Activated naive CD4-positive, alpha-beta T cell (primary cell): ENCODE data around the gene SYNGR3.
"Not testable (repeated sequence)": the region's sequence is repeated elsewhere in the genome, so short reads cannot be mapped to it uniquely, and the experiment has no call there.

Experiments used
- DNase-seq, 4 experiments: peaks; one replicate each; lab custom pipeline; 2025; lab: John Stamatoyannopoulos, UW

Gene SYNGR3

DNA sequence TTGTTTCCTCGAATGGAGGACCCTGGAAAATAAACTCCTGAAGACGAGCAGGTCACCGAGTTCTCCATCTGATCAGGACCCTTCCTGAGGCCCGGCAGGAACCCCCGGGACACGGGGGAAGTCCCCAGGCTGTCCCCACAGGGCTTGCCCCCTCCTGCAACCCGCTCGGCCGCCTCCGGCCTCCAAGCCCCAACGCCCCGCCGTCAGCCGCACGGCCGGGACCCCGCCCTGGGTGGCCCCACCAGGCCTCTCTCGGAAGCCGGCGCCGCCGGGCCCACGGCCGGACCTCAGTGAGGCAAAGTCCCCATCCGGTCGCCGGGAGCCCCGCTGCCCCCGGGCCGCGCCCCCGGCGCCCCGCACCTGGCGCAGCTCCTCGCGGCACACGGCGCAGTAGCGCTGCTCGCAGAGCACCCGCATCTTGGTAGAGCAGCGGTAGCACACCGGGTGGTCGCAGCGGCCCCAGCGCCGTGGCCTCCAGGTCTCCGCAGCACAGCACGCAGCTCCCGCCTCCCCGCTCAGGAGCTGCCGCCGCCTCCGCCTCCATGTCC lies 19.5 kb downstream of the SYNGR3 start:
- no peak for DNase-seq

DNA sequence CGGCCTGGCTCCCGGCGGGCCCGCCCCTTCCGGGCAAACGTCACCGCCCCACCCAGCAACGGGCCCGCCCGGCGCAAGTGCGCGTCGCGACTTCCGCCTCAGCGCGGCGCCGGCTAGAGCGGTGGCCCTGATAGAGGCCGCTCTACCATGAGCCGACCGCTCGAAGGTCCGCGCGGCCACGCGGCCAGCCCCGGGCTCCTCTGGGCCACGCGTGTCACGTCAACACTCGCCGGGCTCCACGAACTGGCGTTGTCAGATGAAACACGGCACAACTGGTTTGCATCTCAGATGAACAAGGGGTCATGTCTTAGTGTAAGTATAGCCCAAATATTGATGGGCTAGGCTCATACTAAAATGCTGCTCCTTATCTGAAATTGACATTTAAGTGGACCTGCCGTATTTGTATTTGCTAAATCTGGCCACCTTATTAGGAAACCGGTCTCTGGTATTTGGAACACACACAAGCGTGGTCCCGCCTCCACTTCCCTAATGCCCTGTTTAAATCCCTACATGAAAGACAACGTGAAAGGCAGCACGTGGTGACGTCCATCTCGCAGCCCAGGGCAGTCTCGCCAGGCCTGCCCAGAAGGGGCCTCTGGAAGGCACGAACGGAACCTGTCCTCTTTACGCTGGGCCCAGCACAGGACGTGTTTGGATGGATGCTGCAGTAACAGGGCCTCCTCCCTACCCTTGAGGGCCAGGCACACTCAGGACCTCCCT lies 20.2 kb downstream of the SYNGR3 start, which contains the start of gene ZNF598:
TSS of gene ZNF598 (minus strand) at position 31 of the 720 bp plus-strand sequence.
- DNase-seq: peak; percentile 34 to 78 (median 54)

DNA sequence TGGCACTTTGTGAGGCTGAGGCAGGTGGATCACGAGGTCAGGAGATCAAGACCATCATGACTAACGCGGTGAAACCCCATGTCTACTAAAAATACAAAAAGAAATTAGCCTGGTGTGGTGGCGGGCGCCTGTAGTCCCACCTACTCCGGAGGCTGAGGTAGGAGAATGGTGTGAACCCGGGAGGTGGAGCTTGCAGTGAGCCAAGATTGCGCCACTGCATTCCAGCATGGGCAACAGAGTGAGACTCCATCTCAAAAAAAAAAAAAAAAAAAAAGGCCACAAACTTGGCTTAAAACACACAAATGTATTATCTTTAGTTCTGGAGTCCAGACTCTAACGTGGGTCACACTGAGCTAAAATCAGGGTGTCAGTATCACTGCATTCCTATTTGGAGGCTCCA lies 22.0 kb downstream of the SYNGR3 start:
- not testable (repeated sequence) for DNase-seq

DNA sequence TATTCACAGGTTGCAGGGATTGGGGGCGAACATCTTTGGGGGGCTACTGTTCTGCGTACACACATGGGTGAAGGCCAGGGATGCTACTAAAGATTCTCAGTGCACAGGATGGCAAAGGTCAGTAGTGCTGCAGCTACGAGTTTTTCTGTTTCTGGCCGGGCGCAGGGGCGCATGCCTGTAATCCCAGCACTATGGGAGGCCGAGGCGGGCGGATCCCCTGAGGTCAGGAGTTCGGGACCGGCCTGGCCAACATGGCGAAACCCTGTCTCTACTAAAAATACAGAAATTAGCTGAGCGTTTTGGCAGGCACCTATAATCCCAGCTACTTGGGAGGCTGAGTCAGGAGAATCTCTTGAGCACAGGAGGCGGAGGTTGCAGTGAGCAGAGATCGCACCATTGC lies 23.8 kb downstream of the SYNGR3 start:
- no peak for DNase-seq

DNA sequence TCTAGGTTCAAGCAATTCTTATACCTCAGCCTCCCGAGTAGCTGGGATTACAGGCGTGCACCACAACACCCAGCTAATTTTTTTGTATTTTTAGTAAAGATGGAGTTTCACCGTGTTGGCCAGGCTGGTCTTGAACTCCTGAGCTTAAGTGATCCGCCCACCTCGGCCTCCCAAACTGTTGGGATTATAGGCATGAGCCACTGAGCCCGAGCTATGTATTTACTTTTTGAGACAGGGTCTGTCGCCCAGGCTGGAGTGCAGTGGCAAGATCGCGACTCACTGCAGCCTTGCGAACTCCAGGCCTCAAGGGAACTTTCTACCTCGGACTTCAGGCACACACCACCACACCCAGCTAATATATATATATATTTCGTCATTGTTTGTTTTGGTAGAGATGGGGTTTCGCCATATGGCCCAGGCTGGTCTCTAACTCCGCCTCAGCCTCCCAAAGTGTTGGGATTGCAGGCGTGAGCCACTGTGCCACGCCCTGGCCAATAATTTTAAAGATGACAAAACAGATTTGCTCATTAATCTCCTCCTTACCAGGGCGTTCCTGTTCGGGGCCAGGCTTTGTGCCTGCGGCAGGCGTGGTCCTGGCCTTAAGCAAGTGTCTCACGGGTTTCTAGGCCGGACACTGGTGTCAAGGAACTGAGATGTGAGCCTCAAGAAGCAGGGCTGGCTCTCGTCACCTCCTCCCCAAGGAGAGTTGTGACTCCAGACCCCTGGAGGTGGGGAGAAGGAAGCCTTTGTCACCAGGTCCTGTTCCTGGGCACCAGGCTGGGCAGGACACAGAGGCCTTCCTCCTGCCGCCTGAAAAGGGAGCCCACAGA lies 25.6 kb downstream of the SYNGR3 start:
- no peak for DNase-seq

DNA sequence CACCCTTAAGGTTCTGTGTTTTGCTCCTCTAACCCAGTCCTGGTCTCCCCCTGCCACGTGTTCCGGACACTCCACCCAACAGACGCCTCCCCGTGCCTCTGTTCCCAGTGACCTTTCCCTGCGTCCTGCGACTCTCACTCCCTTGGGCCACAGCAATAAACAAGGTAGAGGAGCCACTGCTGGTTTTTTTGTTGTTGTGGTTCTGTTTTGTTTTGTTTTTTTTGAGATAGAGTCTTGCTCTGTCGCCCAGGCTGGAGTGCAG lies 26.1 kb downstream of the SYNGR3 start:
- DNase-seq: no peak

DNA sequence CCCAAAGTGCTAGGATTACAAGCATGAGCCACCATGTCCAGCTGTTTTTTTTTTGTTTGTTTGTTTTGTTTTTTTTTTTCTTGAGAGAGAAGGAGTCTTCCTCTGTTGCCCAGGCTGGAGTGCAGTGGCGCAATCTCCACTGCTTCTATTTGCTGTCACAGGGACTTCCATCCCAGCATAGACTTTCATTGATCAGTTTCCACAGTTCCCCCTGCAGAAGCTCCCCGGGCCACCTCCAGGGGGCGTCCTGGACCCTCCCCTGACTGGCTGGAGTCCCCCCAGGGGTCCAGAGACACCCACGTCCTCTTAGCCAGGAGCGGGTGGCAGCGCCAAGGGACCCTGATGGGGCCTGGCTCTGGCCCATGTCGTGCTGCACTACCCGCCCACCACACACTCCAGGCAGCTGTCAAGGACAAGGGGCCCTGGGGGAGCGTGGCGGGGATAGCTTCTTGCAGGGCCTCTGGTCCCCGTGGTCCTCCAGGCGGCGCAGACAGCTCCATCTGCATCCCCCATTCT lies 26.7 kb downstream of the SYNGR3 start:
- DNase-seq: no peak

DNA sequence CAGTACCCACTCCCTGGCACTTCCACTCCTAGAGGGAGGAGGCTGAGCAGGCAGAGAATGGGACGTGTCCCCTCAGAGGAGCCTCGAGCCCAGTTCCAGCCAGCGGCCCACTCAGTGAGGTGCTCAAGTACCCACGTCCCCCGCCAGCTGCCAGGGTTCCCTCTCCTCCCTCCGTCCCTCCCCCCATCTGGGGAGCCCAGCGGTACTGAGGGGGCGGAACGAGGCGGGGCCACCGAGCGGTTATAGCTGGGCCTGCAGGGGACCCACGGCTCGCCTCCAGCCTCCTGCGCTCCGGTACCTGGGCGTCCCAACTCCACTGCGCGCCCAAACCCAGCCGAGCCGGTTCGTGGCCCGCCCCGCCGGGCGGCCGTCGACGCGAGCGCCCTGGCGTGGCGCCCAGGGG lies 29.7 kb downstream of the SYNGR3 start, which contains the start of gene NPW:
TSS of gene NPW (plus strand) at position 268 of the 403 bp plus-strand sequence.
- no peak for DNase-seq

DNA sequence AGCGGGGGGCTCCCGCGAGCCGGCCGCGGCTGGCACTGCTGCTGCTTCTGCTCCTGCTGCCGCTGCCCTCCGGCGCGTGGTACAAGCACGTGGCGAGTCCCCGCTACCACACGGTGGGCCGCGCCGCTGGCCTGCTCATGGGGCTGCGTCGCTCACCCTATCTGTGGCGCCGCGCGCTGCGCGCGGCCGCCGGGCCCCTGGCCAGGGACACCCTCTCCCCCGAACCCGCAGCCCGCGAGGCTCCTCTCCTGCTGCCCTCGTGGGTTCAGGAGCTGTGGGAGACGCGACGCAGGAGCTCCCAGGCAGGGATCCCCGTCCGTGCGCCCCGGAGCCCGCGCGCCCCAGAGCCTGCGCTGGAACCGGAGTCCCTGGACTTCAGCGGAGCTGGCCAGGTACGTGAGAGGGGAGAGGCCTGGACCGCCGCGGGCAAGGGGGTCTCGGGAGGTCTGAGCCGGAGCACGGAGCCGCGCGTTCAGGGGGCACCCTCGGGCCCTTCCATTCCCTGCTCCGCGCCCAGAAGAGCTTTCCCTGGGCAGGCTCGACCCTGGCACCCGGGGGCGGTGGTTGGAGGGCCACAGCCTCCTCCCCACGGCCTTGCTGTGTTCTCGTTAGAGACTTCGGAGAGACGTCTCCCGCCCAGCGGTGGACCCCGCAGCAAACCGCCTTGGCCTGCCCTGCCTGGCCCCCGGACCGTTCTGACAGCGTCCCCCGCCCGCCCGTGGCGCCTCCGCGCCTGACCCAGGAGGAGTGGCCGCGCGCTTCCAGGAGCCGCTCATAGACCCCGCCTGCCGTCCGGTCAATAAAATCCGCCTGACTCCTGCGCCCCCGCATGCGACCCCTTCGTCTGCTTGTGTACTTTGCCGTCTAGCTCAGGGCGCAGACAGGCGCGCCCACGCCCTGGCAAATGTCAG lies 30.4 kb downstream of the SYNGR3 start:
- DNase-seq: no peak

DNA sequence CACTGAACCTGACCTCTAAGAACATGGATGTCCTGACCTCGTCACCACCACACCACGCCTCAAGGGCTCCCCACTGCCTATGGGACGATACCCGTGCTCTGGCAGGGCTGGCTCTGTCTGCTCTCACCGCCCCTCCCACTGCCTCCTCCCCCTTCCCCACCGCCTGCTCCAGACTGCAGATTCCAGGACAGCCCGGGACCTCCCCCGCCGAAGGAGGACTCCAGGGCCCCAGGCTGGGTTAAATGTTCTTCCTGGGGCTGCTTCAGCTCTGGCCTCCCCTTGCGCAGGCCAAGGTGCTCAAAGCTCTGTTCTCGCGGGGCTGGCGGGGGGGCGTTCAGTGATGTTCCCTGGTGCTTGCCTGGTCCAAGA lies 32.9 kb downstream of the SYNGR3 start:
- DNase-seq: no peak

DNA sequence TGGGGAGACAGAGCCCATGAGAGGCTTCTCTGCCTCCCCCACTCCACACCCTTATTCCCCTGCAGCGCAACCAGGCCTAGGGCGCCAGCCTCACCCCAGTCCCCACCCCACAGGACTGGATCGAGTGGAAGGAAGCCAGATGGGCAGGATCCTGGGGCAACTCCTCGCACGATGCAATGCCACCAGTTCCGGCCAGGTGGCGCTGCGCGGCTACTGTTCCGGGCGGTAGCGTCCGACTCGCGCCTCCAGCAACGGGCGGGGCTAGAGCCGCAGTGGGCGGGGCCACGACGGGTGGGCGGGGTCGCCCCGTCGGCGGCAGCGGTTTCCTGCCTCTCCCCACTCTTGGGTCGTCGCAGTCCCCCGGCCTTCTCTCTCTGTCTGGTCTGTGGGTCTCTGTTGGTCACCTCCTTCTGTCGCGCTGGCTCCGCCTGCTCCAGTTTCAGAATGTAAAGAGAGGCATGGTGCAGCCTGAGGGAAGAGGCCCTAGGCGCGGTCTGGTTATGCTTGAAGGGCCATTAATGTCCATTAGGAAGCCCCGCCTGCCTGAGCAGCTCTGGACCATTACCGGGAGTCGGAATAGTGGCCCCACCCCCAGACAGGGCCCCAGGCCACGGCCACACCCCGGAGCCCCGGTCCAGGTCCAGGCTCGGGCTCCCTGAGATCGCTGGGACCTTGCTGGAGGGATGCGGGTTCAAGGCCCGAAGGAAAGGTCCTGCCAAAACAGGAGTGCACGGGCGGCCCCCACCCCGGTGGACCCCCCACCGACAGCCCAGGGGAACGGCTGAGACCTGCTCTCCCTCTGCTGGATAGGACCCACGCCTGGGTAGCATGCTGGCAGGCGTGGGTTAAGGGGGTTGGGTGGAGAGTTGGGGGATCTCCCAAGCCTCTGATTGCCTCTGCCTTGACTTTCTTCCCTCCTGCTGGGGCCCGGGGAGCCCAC lies 33.6 kb downstream of the SYNGR3 start:
- DNase-seq: peak; percentile 85 to 98 (median 98)

DNA sequence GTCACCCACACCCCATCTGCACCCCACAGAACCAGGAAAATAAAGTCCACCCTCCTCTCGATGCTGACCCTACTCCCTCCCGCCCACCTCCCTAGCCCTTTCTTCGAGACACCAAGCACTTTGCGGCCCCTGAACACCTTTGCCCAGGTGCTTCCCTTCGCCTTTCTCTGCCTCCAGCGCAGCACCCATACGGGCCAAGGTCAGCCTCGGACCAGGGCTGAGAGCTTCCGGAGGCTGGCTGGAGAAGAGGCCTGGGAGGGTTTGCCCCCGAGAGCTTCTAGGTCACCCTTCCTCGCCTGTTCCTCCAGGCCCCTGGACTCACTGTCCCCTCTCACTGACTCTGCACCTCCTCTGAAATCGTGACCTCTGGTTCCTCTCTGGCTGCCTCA lies 34.3 kb downstream of the SYNGR3 start:
- DNase-seq: no peak

DNA sequence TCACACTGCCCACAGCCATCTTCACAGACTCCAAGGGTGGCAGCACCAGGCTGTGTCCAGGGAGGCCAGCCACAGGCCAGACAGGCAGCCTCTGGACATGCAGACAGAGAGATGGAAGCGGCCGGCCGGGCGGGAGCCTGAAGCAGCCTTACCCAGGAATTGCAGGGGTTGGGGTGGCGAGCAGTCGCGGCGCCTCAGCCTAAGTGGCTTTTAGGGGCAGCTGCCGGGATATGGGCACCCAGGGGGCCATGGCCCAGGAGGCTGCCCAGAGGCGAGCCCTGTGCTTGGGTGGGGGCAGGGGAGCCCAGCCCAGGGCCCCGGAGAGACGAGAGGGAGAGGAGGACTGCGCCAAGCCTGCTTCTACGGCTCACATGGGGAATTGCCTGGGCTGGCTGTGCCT lies 35.5 kb downstream of the SYNGR3 start:
- DNase-seq: no peak

DNA sequence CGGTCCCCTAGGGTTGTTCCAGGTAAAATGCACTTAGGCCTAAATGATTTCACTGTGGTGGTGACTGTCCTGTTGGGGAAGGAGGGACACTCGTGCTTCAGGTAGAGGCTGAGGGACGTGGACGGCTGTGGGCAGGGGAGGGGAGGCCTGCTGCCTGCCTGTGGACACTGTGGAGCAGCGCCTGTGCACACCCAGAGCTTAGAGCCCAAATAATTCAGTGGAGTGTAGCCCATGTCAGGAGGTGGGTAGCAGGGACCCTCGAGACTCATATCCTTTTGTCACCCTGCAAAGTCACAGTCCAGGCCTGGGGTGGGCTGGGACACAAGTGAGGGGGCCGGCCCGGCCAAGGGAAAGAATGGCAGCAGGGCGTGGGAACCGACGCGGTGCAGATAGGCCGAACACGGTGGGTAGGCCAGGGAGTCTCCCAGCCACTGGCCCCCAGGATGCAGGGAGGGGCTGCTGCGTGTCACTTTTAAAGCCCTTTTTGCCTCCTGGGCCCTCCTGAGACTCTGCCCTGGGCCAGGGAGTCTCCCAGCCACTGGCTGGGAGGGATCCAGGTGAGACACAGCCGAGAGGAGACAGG lies 36.2 kb downstream of the SYNGR3 start:
- DNase-seq: no peak

DNA sequence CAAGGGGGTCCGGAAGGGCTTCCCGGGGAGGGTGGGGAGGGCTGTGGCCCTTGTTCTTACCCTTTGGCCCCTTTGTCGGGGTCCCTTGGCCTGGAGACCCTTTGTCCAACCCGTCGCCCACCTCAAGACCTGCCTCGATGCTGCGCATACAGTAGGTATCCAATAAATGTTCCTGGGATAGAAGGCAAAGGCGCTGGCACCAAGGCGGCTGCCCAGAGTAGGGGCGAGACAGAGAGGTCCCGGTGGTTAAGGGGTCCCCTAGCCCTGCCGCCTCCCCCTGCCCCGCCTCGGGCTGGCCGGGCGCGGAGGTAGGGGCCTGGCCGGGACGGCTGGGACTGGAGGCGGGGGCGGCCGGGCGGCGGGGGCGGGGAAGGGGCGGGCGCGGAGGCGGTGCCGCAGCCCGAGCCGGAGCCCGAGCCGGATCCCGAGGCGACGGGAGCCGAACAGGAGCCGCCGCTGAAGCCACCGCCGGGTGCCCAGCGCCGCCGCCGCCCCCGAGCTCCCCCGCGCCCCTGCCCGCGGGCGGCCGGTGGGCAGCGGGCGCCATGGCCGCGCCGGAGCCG lies 36.8 kb downstream of the SYNGR3 start, which contains the start of gene NHERF2:
TSS of gene NHERF2 (plus strand) at position 442 of the 563 bp plus-strand sequence. CDS start at position 546, 104 bp downstream.
- no peak for DNase-seq

DNA sequence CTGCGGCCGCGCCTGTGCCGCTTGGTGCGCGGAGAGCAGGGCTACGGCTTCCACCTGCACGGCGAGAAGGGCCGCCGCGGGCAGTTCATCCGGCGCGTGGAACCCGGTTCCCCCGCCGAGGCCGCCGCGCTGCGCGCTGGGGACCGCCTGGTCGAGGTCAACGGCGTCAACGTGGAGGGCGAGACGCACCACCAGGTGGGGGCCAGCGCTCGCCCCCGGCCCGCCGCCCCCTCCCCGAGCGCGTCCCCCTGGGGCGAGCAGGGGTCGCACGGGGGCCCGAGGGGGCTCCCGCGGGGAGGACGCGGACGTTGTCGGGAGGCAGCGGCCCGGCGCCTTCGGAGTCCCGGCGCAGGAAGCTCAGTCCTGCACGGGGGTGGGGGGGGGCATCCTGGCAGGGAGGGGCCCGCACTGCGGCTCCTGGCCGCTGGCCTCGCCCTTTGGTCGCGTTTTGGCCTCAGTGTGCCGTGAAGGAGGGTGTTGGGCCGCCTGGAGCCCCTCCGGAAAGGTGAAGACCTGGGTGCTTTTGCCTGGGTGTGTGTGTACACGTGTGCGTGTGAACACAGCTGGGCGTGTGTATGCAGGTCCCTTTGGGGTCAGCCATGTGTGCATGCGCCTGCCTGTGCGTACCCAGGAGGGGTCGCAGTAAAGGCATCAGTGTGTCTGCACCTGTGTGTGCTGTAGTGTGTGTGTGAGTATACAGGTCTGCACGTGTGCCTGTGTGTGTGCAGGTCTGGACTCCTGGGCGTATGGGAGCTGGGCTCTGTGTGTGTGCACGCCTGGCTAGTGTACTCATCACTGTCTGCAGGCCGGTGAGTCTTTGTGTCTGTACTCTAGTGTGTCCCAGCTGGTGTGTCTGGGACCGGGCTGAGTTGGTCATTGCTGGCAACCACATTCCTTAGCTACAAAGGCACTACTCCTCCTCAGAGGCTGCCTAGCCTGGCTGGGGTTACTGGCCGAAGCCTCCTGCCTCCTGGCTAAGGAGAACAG lies 37.5 kb downstream of the SYNGR3 start:
- DNase-seq: peak in 1 of 4 experiments; percentile 26

DNA sequence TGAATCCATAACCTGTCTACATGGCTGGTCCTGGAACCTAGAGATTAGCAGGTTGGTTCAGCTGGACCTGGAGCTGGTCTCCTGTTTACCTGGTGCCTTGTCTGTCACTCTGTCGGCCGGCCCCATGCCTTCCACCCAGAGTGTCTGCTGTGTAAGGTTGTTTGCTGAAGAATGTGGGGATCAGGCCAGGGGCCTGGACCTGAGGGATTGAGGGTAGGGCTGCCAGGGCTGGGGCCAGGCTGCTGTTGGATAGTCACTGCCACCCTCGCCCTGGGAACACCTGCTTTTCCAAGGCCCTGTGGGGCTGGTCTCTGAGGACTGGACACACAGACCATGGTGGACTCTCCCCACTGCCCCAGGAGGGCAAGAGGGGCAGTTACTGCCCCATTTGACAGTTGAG lies 38.4 kb downstream of the SYNGR3 start:
- DNase-seq: no peak

DNA sequence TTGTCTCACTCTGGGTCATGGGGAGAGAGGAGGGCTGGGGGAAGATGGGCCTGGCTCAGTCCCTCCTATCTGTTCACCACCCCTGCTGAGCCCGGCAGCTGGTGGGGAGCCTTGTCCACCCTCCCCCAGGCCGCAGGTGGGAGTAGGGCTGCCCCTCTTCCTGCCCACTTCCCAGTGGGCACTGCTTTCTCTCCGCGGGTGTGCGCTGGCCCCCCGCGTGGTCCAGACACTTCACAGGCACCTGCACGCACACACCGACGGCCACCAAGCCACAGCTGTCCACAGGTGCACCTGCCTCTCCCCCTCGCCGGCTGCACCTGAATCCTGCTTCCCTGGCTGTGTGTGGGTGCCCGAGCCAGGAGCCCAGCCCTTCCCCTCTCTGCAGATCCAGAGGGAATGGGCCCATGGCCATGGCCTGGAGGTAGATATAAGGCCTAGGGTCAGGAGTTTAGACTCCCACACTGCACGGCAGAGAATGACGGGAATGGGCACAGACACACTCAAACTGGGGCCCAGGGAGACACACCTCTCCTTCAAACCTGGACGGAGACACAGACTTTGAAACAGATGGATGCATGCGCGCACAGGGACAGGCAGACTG lies 39.0 kb downstream of the SYNGR3 start:
- no peak for DNase-seq
